Central memory CD4-positive, alpha-beta T cell (primary cell): ENCODE measurements around the gene ZFAND2A.
"Not testable (repeated sequence)": the region's sequence is repeated elsewhere in the genome, so short reads cannot be mapped to it uniquely, and the experiment has no call there.

ENCODE experiments used
- DNase-seq: peaks from one replicate; pipeline ENCODE4 v3.0.0; 2022

Gene ZFAND2A

GRCh38 chr7:1121886-1122831 lies 37.8 kb downstream of the ZFAND2A start:
- DNase-seq = no peak

GRCh38 chr7:1121476-1121875 lies 38.5 kb downstream of the ZFAND2A start:
- no peak for DNase-seq

- DNase-seq = no peak
These were observed 39.2 kb downstream of the ZFAND2A start for GRCh38 chr7:1120791-1121190.

GRCh38 chr7:1119201-1119600 lies 40.8 kb downstream of the ZFAND2A start:
- DNase-seq = no peak

GRCh38 chr7:1117321-1117928 lies 42.6 kb downstream of the ZFAND2A start:
- no peak for DNase-seq

- DNase-seq = not testable (repeated sequence)
These were observed 43.5 kb downstream of the ZFAND2A start for GRCh38 chr7:1116383-1117008.

GRCh38 chr7:1115171-1116045 lies 44.6 kb downstream of the ZFAND2A start:
- not testable (repeated sequence) for DNase-seq

GRCh38 chr7:1114505-1114904 lies 45.5 kb downstream of the ZFAND2A start:
- no peak for DNase-seq

- DNase-seq = no peak
These were observed 45.9 kb downstream of the ZFAND2A start for GRCh38 chr7:1114088-1114487.

- no peak for DNase-seq
These were observed 46.5 kb downstream of the ZFAND2A start for GRCh38 chr7:1113548-1113885.

- DNase-seq = no peak
These were observed 47.1 kb downstream of the ZFAND2A start for GRCh38 chr7:1112625-1113547.

GRCh38 chr7:1112109-1112508 lies 47.9 kb downstream of the ZFAND2A start:
- no peak for DNase-seq

- DNase-seq = no peak
These were observed 48.8 kb downstream of the ZFAND2A start for GRCh38 chr7:1111156-1111555.

GRCh38 chr7:1110358-1110757 lies 49.6 kb downstream of the ZFAND2A start:
- DNase-seq = no peak

GRCh38 chr7:1109581-1110310 lies 50.2 kb downstream of the ZFAND2A start:
- no peak for DNase-seq

- DNase-seq = no peak
These were observed 51.6 kb downstream of the ZFAND2A start for GRCh38 chr7:1108264-1108920.

- no peak for DNase-seq
These were observed 53.1 kb downstream of the ZFAND2A start for GRCh38 chr7:1106793-1107421.

- DNase-seq = no peak
These were observed 53.8 kb downstream of the ZFAND2A start for GRCh38 chr7:1106063-1106792.

- no peak for DNase-seq
These were observed 54.8 kb downstream of the ZFAND2A start for GRCh38 chr7:1105189-1105588.
